GM12891 (cell line): ENCODE data around the gene CEP57L1.
"Not testable (repeated sequence)": the region's sequence is repeated elsewhere in the genome, so short reads cannot be mapped to it uniquely, and the experiment has no call there.

Experiments used
- POLR2A ChIP-seq: IDR thresholded peaks from 2 replicates; pipeline ENCODE4 v1.6.1; 2011; ENCODE audit warnings: low read depth, low read length, control low read depth
- POLR2AphosphoS5 ChIP-seq: IDR thresholded peaks from 2 replicates; pipeline ENCODE4 v1.6.1; 2011; ENCODE audit warnings: low read depth, low read length, control low read depth

- not testable (repeated sequence) for TF ChIP-seq POLR2AphosphoS5, POLR2A
Measured at GRCh38 chr6:109135600-109135999, 40.3 kb downstream of the CEP57L1 start.
